Lower leg skin (tissue), 3 donors: ENCODE results near the gene MAMLD1.

Experiments used
- POLR2A ChIP-seq, 2 donors: fragments of 450-650 bp; IDR thresholded peaks; one replicate each; pipeline ENCODE4 v1.6.1; 2016 to 2017; ENCODE audit warnings: antibody characterized with exemption in 2 of 2, mild to moderate bottlenecking in 1 of 2, moderate library complexity in 1 of 2
- TF ChIP-seq, protein P1 (sequence below), 3 donors: fragments of 450-650 bp; IDR thresholded peaks; one replicate each; pipeline ENCODE4 v1.5.1; 2016; ENCODE audit warnings: antibody characterized with exemption in 3 of 3, mild to moderate bottlenecking in 3 of 3, moderate library complexity in 2 of 3

- TF ChIP-seq, protein P1, sequence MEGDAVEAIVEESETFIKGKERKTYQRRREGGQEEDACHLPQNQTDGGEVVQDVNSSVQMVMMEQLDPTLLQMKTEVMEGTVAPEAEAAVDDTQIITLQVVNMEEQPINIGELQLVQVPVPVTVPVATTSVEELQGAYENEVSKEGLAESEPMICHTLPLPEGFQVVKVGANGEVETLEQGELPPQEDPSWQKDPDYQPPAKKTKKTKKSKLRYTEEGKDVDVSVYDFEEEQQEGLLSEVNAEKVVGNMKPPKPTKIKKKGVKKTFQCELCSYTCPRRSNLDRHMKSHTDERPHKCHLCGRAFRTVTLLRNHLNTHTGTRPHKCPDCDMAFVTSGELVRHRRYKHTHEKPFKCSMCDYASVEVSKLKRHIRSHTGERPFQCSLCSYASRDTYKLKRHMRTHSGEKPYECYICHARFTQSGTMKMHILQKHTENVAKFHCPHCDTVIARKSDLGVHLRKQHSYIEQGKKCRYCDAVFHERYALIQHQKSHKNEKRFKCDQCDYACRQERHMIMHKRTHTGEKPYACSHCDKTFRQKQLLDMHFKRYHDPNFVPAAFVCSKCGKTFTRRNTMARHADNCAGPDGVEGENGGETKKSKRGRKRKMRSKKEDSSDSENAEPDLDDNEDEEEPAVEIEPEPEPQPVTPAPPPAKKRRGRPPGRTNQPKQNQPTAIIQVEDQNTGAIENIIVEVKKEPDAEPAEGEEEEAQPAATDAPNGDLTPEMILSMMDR (IDR thresholded peaks at IDR 0.05), result no peak
- TF ChIP-seq POLR2A (IDR thresholded peaks at IDR 0.05), result no peak
Measured at GRCh38 chrX:150508451-150509367, 145.6 kb downstream of the MAMLD1 start.
